Middle frontal gyrus (tissue), 1 donor: Measurements from ENCODE around the gene RBM15.

Experiments
- DNase-seq: peaks from one replicate; pipeline ENCODE4 v3.0.0-alpha.2; 2015; ENCODE audit warnings: low spot score; ENCODE audit errors: extremely low spot score

Gene RBM15

GRCh38 chr1:110338886-110339406 is at the start of gene RBM15:
TSS of gene RBM15 (plus strand) at chr1:110339377. CDS start at chr1:110339406, 29 bp downstream.
- peak; percentile 99 for DNase-seq

- DNase-seq: no peak
These were observed 47.7 kb upstream of the RBM15 start for GRCh38 chr1:110291241-110292030.

- DNase-seq: no peak
These were observed 47.0 kb upstream of the RBM15 start for GRCh38 chr1:110292031-110292741.

GRCh38 chr1:110293601-110294104 is 45.5 kb upstream of the RBM15 start:
- no peak for DNase-seq

- DNase-seq: no peak
These were observed 44.9 kb upstream of the RBM15 start for GRCh38 chr1:110294308-110294707.

- no peak for DNase-seq
These were observed 40.2 kb upstream of the RBM15 start for GRCh38 chr1:110298991-110299390.

GRCh38 chr1:110300412-110301085 is 38.6 kb upstream of the RBM15 start:
- DNase-seq: no peak

GRCh38 chr1:110302836-110303235 is 36.3 kb upstream of the RBM15 start:
- peak; percentile 30 for DNase-seq

- DNase-seq: no peak
These were observed 33.2 kb upstream of the RBM15 start for GRCh38 chr1:110305900-110306420.

GRCh38 chr1:110307239-110307974 is 31.8 kb upstream of the RBM15 start:
- no peak for DNase-seq

GRCh38 chr1:110308247-110308646 is 30.9 kb upstream of the RBM15 start:
- no peak for DNase-seq

- DNase-seq: no peak
These were observed 30.0 kb upstream of the RBM15 start for GRCh38 chr1:110309139-110309538.

GRCh38 chr1:110309767-110310166 is 29.4 kb upstream of the RBM15 start:
- no peak for DNase-seq

- no peak for DNase-seq
These were observed 28.9 kb upstream of the RBM15 start for GRCh38 chr1:110310300-110310699.

GRCh38 chr1:110312188-110313121 is 26.7 kb upstream of the RBM15 start:
- DNase-seq: peak; percentile 81

- DNase-seq: no peak
These were observed 22.4 kb upstream of the RBM15 start for GRCh38 chr1:110316735-110317134.

GRCh38 chr1:110318046-110318445 is 21.1 kb upstream of the RBM15 start:
- DNase-seq: no peak

- no peak for DNase-seq
These were observed 19.6 kb upstream of the RBM15 start for GRCh38 chr1:110319332-110320167.

- no peak for DNase-seq
These were observed 19.0 kb upstream of the RBM15 start for GRCh38 chr1:110320168-110320518.
